Fibroblast of lung (primary cell): Measurements from ENCODE around the gene RGN. TPM values are rescaled to one million over a fixed set of nuclear protein-coding genes. Genes with fewer than 3 reads are reported as not detected.
"Not testable (repeated sequence)": the region's sequence is repeated elsewhere in the genome, so short reads cannot be mapped to it uniquely, and the experiment has no call there.

Source experiments
- DNase-seq, 2 donors: peaks; one replicate each; pipeline versions ENCODE4 v3.0.0 to v3.0.0-alpha.2; 2010; ENCODE audit warnings: low read depth in 2 of 2
- H2AFZ ChIP-seq: 2 replicates; pipeline ENCODE4 v1.5.1; 2012; ENCODE audit warnings: low read length, control low read depth, inconsistent platforms
- H3K27ac ChIP-seq: 2 replicates; pipeline ENCODE4 v1.5.1; 2011; ENCODE audit warnings: low read length, control low read depth; ENCODE audit not compliant: insufficient read depth
- H3K27me3 ChIP-seq: 2 replicates; pipeline ENCODE4 v1.5.1; 2011; ENCODE audit warnings: mild to moderate bottlenecking, low read length; ENCODE audit not compliant: control insufficient read depth, insufficient read depth
- H3K36me3 ChIP-seq: 2 replicates; pipeline ENCODE4 v1.5.1; 2011; ENCODE audit warnings: low read length; ENCODE audit not compliant: control insufficient read depth, insufficient read depth
- H3K4me1 ChIP-seq: 2 replicates; pipeline ENCODE4 v1.5.1; 2011; ENCODE audit warnings: low read length; ENCODE audit not compliant: control insufficient read depth, insufficient read depth; ENCODE audit errors: extremely low read depth
- H3K4me2 ChIP-seq: 2 replicates; pipeline ENCODE4 v1.5.1; 2011; ENCODE audit warnings: low read length, control low read depth; ENCODE audit not compliant: insufficient read depth; ENCODE audit errors: extremely low read depth
- H3K4me3 ChIP-seq, 4 experiments: fragments of 200-600 bp in 1 of 4; sonication (generic) in 1 of 4; replicated peaks in 1 of 4; 2 replicates each; pipeline ENCODE4 v1.5.1; 2011 to 2016; ENCODE audit warnings: low read length in 4 of 4, low read depth in 3 of 4, mild to moderate bottlenecking in 3 of 4, control low read depth in 2 of 4, inconsistent platforms in 1 of 4, mixed read lengths in 1 of 4; ENCODE audit not compliant: insufficient read depth in 1 of 4; ENCODE audit errors: control extremely low read depth in 1 of 4
- H3K79me2 ChIP-seq: 2 replicates; pipeline ENCODE4 v1.5.1; 2012; ENCODE audit warnings: mild to moderate bottlenecking, low read length, inconsistent platforms; ENCODE audit not compliant: control insufficient read depth, insufficient read depth
- H3K9ac ChIP-seq: 2 replicates; pipeline ENCODE4 v1.5.1; 2011; ENCODE audit warnings: mild to moderate bottlenecking, low read length, control low read depth; ENCODE audit not compliant: insufficient read depth
- H3K9me3 ChIP-seq: 2 replicates; pipeline ENCODE4 v1.5.1; 2012; ENCODE audit warnings: low read depth, low read length; ENCODE audit not compliant: control insufficient read depth, insufficient read depth
- H4K20me1 ChIP-seq: 2 replicates; pipeline ENCODE4 v1.5.1; 2011; ENCODE audit warnings: low read length; ENCODE audit not compliant: control insufficient read depth, insufficient read depth; ENCODE audit errors: extremely low read depth
- CTCF ChIP-seq, 2 donors: IDR thresholded peaks in 1 of 2; conservative IDR thresholded peaks in 1 of 2; 1 replicate in 1 of 2; 2 replicates in 1 of 2; pipeline ENCODE4 v1.5.1; 2011 to 2012; ENCODE audit warnings: low read length in 2 of 2, control low read depth in 1 of 2, inconsistent platforms in 1 of 2, low read depth in 1 of 2, mild to moderate bottlenecking in 1 of 2
- EZH2 ChIP-seq: IDR thresholded peaks from 2 replicates; pipeline ENCODE4 v1.5.1; 2012; ENCODE audit warnings: low read length, control low read depth, mild to moderate bottlenecking; ENCODE audit errors: missing control alignments
- polyA plus RNA-seq, 2 donors: library from polyadenylated mRNA; depleted of rRNA in 1 of 2; stranded (reverse) in 1 of 2; unstranded in 1 of 2; fragments of >200 nt; gene quantifications; 2 replicates each; pipeline ENCODE4 v1.2.1, GENCODE V29; 2011 to 2012; ENCODE audit warnings: missing spikeins in 1 of 2
- total RNA-seq: library from RNA; depleted of rRNA; stranded (reverse); fragments of >200 nt; gene quantifications from 2 replicates; pipeline ENCODE4 v1.2.1, GENCODE V29; 2014

The RGN gene
- total and polyA plus RNA-seq, 2 donors (not counting 1 experiment from before 2014, with no cell fraction given), result 7.4 to 23.8 TPM

- no peaks in the 10 kb centered on the region for H3K79me2 ChIP-seq
- no peaks in the 10 kb centered on the region for H3K27me3 ChIP-seq
- TF ChIP-seq EZH2 (no peak), CTCF (conservative IDR thresholded peaks at IDR 0.05 in 1 of 2, IDR thresholded peaks at IDR 0.05 in 1 of 2; ENCODE audit: low read depth in 1 of 2, low read length in 2 of 2) (no peak)
- H4K20me1 ChIP-seq, result no peaks in the 10 kb centered on the region
- H3K27ac ChIP-seq, result no peak overlapping the region
- no peak overlapping the region for H3K4me2 ChIP-seq
- H3K4me1 ChIP-seq, result no peaks in the 10 kb centered on the region
- no peak overlapping the region for H3K4me3 ChIP-seq
- no peak overlapping the region for H2AFZ ChIP-seq
- H3K36me3 ChIP-seq, result no peaks in the 10 kb centered on the region
- H3K9ac ChIP-seq, result no peak overlapping the region
- DNase-seq, result peak; percentile 8 to 11
- no peaks in the 10 kb centered on the region for H3K9me3 ChIP-seq
These were observed 34.2 kb downstream of the RGN start for GRCh38 chrX:47112316-47112954.

GRCh38 chrX:47116551-47117110, 38.4 kb downstream of the RGN start:
- not testable (repeated sequence) for H3K4me1 ChIP-seq, H3K4me2 ChIP-seq, H3K9ac ChIP-seq, H3K4me3 ChIP-seq, H3K27ac ChIP-seq, DNase-seq, H3K79me2 ChIP-seq, H4K20me1 ChIP-seq, H3K9me3 ChIP-seq, H2AFZ ChIP-seq, H3K27me3 ChIP-seq, H3K36me3 ChIP-seq

GRCh38 chrX:47124466-47124865, 46.2 kb downstream of the RGN start:
- not testable (repeated sequence) for H3K4me2 ChIP-seq, H3K36me3 ChIP-seq, H3K4me1 ChIP-seq, H3K9ac ChIP-seq, H3K4me3 ChIP-seq, H4K20me1 ChIP-seq, H3K79me2 ChIP-seq, DNase-seq, H3K27me3 ChIP-seq, H3K27ac ChIP-seq, H3K9me3 ChIP-seq, H2AFZ ChIP-seq

- Histone ChIP-seq H3K27ac (peak overlapping the region; percentile 77), H4K20me1 (no peaks in the 10 kb centered on the region), H2AFZ (peak overlapping the region; percentile 84), H3K4me1 (no peaks in the 10 kb centered on the region), H3K36me3 (no peaks in the 10 kb centered on the region), H3K79me2 (no peaks in the 10 kb centered on the region), H3K27me3 (no peaks in the 10 kb centered on the region), H3K4me3 (peak overlapping the region; percentile 56 to 80 (median 68)), H3K9ac (peak overlapping the region; percentile 58), H3K9me3 (no peaks in the 10 kb centered on the region), H3K4me2 (peak overlapping the region; percentile 40)
- peak; percentile 96 to 97 for DNase-seq
- no peak for TF ChIP-seq CTCF (conservative IDR thresholded peaks at IDR 0.05 in 1 of 2, IDR thresholded peaks at IDR 0.05 in 1 of 2; ENCODE audit: low read depth in 1 of 2, low read length in 2 of 2)
- no peak for TF ChIP-seq EZH2
These were observed 51.1 kb downstream of the RGN start for GRCh38 chrX:47129157-47129898.
